Measurements from ENCODE around the gene TPRX1. TPM values are rescaled to one million over a fixed set of nuclear protein-coding genes. Genes with fewer than 3 reads are reported as not detected.
A peak's percentile ranks its signal among the peaks of the same experiment; 100 is the strongest.
"Not testable (repeated sequence)": the region's sequence is repeated elsewhere in the genome, so short reads cannot be mapped to it uniquely, and the experiment has no call there.

The TPRX1 gene
- total RNA-seq, 4 donors from 2014 or later: not detected

DNA sequence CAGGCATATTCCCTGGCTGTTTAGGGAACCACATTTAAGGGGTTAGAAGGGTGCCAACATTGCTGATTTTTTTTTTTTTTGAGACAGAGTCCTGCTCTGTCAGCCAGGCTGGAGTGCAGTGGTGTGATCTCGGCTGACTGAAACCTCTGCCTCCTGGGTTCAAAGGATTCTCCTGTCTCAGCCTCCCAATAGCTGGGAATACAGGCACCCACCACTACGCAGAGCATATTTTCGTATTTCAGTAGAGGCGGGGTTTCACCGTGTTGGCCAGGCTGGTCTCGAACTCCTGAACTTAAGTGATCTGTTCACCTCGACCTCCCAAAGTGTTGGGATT lies 9.6 kb upstream of the TPRX1 start:
- intact Hi-C loops (cut with DNase I; ENCODE audit: low total_unique reads): no loop called here
- Histone ChIP-seq H3K9me3 (no peaks in the 10 kb centered on the region), H3K36me3 (no peaks in the 10 kb centered on the region), H3K4me1 (no peaks in the 10 kb centered on the region), H3K4me3 (no peak overlapping the region), H3K27ac (no peak overlapping the region), H3K27me3 (no peaks in the 10 kb centered on the region)
- no peak for TF ChIP-seq POLR2A (IDR thresholded peaks at IDR 0.05)
- TF ChIP-seq, protein P1, sequence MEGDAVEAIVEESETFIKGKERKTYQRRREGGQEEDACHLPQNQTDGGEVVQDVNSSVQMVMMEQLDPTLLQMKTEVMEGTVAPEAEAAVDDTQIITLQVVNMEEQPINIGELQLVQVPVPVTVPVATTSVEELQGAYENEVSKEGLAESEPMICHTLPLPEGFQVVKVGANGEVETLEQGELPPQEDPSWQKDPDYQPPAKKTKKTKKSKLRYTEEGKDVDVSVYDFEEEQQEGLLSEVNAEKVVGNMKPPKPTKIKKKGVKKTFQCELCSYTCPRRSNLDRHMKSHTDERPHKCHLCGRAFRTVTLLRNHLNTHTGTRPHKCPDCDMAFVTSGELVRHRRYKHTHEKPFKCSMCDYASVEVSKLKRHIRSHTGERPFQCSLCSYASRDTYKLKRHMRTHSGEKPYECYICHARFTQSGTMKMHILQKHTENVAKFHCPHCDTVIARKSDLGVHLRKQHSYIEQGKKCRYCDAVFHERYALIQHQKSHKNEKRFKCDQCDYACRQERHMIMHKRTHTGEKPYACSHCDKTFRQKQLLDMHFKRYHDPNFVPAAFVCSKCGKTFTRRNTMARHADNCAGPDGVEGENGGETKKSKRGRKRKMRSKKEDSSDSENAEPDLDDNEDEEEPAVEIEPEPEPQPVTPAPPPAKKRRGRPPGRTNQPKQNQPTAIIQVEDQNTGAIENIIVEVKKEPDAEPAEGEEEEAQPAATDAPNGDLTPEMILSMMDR (IDR thresholded peaks at IDR 0.05): no peak
- no peak for DNase-seq

DNA sequence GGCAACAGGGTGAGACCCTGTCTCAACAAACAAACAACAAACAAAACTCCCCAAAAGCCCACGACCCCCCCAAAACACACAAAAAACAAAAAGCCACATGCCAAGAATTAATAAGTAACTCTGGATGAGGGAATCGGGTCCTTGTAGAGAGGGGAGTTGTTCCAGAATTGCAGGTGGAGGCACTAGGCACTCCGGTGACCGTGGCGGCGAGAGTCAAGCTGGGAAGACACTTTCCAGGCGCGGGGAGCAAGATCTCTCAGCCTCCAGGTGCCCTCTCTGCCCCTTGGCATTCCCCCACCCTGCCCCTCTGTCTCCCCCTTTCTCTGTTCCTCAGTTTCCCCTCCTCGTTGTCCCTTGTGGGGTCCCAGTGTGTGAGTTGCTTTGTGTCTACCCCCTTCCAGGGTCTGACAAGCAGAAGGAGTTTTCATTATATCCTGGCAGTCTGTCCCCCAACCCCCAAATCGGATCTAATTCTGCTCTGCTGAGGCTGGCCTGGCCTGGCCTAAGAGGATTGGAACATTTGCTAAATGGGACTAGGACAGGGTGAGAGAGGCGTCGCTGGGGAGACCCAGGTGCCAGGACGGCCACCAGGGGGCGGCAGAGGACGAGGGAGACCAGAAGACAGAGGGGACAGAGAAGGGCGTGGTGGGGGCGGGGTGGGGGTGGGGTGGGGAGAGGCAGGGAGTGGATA lies 9.1 kb upstream of the TPRX1 start:
- H3K27me3 ChIP-seq: no peaks in the 10 kb centered on the region
- H3K4me1 ChIP-seq: no peaks in the 10 kb centered on the region
- no peaks in the 10 kb centered on the region for H3K36me3 ChIP-seq
- H3K27ac ChIP-seq: no peak overlapping the region
- no peaks in the 10 kb centered on the region for H3K9me3 ChIP-seq
- no peak overlapping the region for H3K4me3 ChIP-seq
- TF ChIP-seq, protein P1 (IDR thresholded peaks at IDR 0.05): peak; percentile 12 to 50 (median 34)
- no peak for TF ChIP-seq POLR2A (IDR thresholded peaks at IDR 0.05)
- peak; percentile 45 to 49 for DNase-seq
- intact Hi-C loops (cut with DNase I; ENCODE audit: low total_unique reads): no loop called here

DNA sequence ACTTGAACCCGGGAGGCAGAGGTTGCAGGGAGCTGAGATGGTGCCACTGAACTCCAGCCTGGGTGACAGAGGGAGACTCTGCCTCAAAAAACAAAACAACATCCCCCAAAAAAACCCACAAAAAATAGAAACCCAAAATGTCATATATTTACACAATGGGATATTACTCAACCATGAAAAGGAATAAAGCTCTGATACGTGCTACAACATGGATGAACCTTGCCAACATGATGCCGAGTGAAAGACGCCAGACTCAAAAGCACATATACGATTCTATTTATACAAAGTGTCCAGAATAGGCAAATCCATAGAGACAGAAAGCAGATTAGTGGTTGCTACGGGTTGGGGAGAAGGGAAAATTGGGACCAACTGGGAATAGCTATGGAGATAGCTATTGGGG lies 2.1 kb upstream of the TPRX1 start:
- no peaks in the 10 kb centered on the region for H3K4me1 ChIP-seq
- no peaks in the 10 kb centered on the region for H3K36me3 ChIP-seq
- no peak overlapping the region for H3K4me3 ChIP-seq
- intact Hi-C loops (cut with DNase I; ENCODE audit: low total_unique reads): no loop called here
- no peak for DNase-seq
- H3K9me3 ChIP-seq: no peaks in the 10 kb centered on the region
- no peaks in the 10 kb centered on the region for H3K27me3 ChIP-seq
- TF ChIP-seq POLR2A (IDR thresholded peaks at IDR 0.05): no peak
- TF ChIP-seq, protein P1 (IDR thresholded peaks at IDR 0.05): no peak
- no peak overlapping the region for H3K27ac ChIP-seq

DNA sequence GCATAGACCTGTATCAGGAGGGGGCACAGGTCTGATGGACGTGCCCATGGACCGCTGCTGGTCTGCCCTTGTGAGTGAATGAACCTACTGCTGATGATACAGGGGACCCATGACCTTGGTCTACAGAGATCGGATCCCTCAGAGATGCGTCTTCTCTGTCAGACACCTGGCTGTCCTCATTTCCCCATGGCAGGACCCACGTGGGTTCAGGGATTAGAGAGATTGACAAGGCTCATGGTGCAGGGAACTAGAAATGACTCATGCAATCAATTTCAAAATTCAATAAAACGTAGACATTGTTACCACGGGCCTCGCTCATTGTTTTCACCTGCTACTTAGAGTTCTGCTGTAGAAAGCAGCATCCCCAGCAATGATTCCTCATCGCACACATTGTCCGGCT lies 962 bp upstream of the TPRX1 start:
- TF ChIP-seq POLR2A (IDR thresholded peaks at IDR 0.05): no peak
- TF ChIP-seq, protein P1 (IDR thresholded peaks at IDR 0.05): no peak
- Histone ChIP-seq H3K9me3 (no peaks in the 10 kb centered on the region), H3K4me3 (no peak overlapping the region), H3K27ac (no peak overlapping the region), H3K4me1 (no peaks in the 10 kb centered on the region), H3K27me3 (no peaks in the 10 kb centered on the region), H3K36me3 (no peaks in the 10 kb centered on the region)
- no peak for DNase-seq
- intact Hi-C loops (cut with DNase I; ENCODE audit: low total_unique reads): no loop called here

DNA sequence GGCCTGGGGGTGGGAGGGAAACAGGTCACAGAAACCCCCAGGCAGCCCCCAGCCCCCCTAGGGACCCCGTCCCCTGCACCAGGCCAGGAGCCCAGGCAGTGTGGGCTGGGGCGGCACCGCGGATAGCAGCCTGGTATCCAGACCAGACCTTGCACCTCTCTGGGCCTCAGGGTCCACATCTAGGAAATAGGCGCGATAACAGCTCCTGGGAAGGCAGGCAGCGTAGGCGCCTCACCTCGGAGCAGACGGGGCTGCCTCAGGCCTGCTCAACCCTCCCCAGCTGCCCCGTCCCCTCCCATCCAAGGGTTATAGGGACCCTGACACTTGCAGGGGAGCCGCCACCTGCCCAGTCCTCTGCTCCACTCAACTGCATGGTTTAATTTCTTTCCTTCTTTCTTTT lies 680 bp downstream of the TPRX1 start:
- H3K27ac ChIP-seq; H3K9me3 ChIP-seq; H3K4me3 ChIP-seq; H3K4me1 ChIP-seq; intact Hi-C loops (cut with DNase I; ENCODE audit: low total_unique reads); H3K36me3 ChIP-seq; H3K27me3 ChIP-seq; DNase-seq: not testable (repeated sequence)

DNA sequence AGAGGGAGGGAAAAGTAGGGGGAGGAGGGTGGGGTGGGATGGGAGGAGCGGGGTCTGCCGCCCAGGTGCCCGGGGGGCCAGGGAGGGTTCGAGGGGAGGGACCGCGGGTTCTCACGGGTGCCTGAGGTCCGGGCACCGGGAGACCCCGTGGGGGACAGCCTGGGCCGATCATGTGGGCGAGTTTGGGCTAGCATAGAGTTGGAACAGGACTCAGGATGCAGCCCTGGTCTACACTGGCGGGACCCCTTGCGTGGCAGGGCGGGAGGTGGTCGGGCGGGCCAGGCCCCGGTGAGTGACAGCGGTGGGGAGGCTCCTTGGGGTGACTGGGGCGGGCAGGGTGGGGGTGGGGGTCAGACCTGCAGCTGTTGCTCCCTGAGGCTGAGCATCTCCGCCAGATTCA lies 1.2 kb downstream of the TPRX1 start:
- H3K36me3 ChIP-seq; intact Hi-C loops (cut with DNase I; ENCODE audit: low total_unique reads): not testable (repeated sequence)

More for the DNA sequence above, 1.2 kb downstream of the TPRX1 start:
- DNase-seq, H3K27ac ChIP-seq, H3K27me3 ChIP-seq, H3K4me3 ChIP-seq, H3K4me1 ChIP-seq, H3K9me3 ChIP-seq: not testable (repeated sequence)

All from uterus (tissue), 4 donors.